GM12891 (cell line): ENCODE results near the gene MAS1L.

Source experiments
- PAX5 ChIP-seq: IDR thresholded peaks from 2 replicates; pipeline ENCODE4 v1.6.1; 2011; ENCODE audit warnings: low read length, moderate library complexity, mild to moderate bottlenecking; ENCODE audit not compliant: insufficient read depth, severe bottlenecking
- POLR2A ChIP-seq: IDR thresholded peaks from 2 replicates; pipeline ENCODE4 v1.6.1; 2011; ENCODE audit warnings: low read depth, low read length, control low read depth
- POLR2AphosphoS5 ChIP-seq: IDR thresholded peaks from 2 replicates; pipeline ENCODE4 v1.6.1; 2011; ENCODE audit warnings: low read depth, low read length, control low read depth
- POU2F2 ChIP-seq: IDR thresholded peaks from 2 replicates; pipeline ENCODE4 v1.6.1; 2011; ENCODE audit warnings: low read depth, mild to moderate bottlenecking, control low read depth, low read length, moderate library complexity
- SPI1 ChIP-seq: IDR thresholded peaks from 2 replicates; pipeline ENCODE4 v1.6.1; 2011; ENCODE audit warnings: low read depth, low read length, control low read depth
- TAF1 ChIP-seq: IDR thresholded peaks from 2 replicates; pipeline ENCODE4 v1.6.1; 2011; ENCODE audit warnings: low read depth, low read length, control low read depth

GRCh38 chr6:29465801-29466200, 22.0 kb downstream of the MAS1L start:
- TF ChIP-seq TAF1 (no peak), POLR2AphosphoS5 (no peak), SPI1 (no peak), POLR2A (no peak), POU2F2 (no peak), PAX5 (no peak)
